HG03039 (cell line): ENCODE measurements around the gene PF4V1.

ENCODE experiments used
- ATAC-seq: cut with Tn5 transposase; IDR thresholded peaks from one replicate; pipeline ENCODE4 v1.9.1; 2021; ENCODE audit warnings: mild to moderate bottlenecking, moderate library complexity; ENCODE audit not compliant: unreplicated experiment

Gene PF4V1

GRCh38 chr4:73902038-73902637, 49.0 kb downstream of the PF4V1 start:
- no peak for ATAC-seq

GRCh38 chr4:73902817-73903547, 49.9 kb downstream of the PF4V1 start:
- ATAC-seq: no peak
